ENCODE data around the gene STK33.

GRCh38 chr11:8512547-8512946 lies 81.5 kb downstream of the STK33 start:
- TF ChIP-seq CTCF (IDR thresholded peaks at IDR 0.05; ENCODE audit: low read length) = no peak
- TF ChIP-seq EZH2 (optimal IDR thresholded peaks at IDR 0.05; ENCODE audit: low read depth, low read length) = no peak
- TF ChIP-seq EZH2phosphoT487 (IDR thresholded peaks at IDR 0.05; ENCODE audit: low read length) = no peak
